GM18951 (cell line): ENCODE results near the gene CCDC167.

Experiments
- POLR2A ChIP-seq: IDR thresholded peaks from 4 replicates; pipeline ENCODE4 v1.6.1; 2011; ENCODE audit warnings: mild to moderate bottlenecking; ENCODE audit not compliant: insufficient read length, insufficient read depth; ENCODE audit errors: extremely low read depth
- in situ Hi-C: fragments of 300-500 bp; cut with MboI; formaldehyde crosslinking; loops from one replicate; pipeline ENCODE4 v1.12.0; 2022; ENCODE audit warnings: low sequenced_read_pairs, mixed read lengths, inconsistent platforms; ENCODE audit not compliant: unreplicated experiment

CCDC167 gene

DNA sequence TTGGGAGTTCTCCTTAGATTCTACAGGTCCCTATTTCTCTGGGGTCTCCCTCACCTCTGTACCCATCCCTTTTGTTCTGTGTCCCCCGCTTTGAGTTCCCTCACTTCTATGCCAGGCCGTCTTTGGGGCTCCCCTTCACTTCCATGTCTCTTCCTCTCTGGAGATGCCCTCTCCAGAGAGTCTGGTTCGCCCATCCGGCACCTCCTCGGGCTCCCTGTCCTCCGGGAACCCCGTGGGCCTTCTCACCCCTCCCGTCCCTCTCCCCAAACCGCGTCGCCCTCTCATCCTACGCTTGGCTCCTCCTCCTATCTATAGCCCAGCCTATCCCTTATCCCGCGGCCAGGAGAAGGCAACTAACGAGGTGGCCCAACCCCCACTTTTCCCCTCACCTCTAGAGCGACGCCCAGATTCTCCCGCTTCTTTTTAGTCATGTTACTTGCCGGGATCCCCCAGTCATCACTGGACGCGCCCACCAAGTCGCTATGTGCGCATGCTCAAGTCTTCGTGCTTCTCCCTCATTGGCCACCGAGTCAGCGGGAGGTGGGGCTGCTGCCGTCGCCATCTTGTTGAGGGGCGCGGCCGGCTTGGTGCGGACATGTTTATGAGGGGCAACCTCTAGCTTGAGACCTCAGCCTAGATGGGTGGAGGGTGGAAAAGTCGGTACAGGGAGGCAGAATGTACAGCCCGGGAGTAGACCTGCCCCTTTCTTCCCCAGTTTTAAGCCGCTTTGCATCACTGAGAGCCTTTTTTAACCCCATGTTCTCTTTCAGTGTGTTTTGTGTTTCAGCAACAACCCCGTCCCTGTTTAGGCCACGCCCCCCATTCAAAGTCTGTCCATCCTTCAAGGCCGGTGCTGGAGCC is at the start of gene CCDC167:
Gene CCDC167 (minus strand): TSS at position 461 of the 861 bp plus-strand sequence. CDS start 30 bp downstream, at position 431.
- TF ChIP-seq POLR2A, result peak; percentile 54
- in situ Hi-C loops, result loop anchor here (10.0 to 25.0 kb wide), 2 partner anchors 55 to 188 kb away; partner anchors contain the start of gene MDGA1

DNA sequence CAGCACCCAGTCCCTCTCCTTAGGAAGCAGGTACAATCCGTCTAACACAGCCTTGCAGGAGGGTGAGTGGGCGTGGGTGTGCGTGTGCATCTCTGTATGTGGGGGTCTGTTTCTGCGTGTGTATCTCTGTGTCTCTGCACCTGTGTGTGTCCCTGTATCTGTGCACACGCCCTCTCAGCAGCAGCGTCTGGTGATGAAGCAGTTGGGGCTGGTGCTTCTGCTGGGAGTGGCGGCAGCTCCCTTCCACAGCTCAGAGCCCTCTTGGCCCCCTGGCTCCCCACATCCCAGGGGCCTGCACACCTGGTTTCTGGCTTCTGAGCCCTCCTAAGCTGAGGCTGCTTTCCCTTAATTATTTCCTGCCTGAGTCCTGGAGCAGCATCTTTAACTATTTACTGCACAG is 49.5 kb upstream of the CCDC167 start:
- TF ChIP-seq POLR2A, result no peak

DNA sequence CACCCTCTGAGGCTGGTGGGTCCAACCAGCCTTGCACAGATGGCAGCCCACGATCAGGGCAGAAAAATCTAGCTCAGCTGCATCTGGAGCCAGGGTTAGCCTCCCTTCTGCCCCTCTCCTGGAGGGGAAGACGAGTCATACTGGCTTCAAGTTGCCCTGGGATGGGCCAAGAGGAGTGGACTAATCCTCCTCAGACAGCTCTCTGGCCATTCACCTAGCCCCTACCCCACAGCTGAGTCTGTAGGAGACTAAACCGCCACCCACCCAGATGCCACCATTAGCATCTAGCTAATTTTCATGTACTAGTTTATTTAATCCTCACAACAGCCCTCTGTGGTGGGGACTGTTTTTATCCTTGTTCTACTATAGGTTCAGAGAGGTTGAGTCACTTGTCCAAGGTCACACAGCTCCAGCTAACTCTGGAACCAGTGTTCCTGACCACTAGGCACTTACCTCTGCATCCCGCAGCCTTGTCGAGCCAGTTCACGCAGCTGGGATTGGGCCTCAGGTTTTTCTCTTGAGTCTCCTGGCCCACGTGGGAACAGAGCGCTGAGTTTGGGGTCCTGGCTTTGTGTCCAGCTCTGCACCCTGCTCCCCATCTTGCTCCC is 48.5 kb upstream of the CCDC167 start:
- no peak for TF ChIP-seq POLR2A
- in situ Hi-C loops, result no loop called here

More for the DNA sequence above, 49.5 kb upstream of the CCDC167 start:
- in situ Hi-C loops, result no loop called here

DNA sequence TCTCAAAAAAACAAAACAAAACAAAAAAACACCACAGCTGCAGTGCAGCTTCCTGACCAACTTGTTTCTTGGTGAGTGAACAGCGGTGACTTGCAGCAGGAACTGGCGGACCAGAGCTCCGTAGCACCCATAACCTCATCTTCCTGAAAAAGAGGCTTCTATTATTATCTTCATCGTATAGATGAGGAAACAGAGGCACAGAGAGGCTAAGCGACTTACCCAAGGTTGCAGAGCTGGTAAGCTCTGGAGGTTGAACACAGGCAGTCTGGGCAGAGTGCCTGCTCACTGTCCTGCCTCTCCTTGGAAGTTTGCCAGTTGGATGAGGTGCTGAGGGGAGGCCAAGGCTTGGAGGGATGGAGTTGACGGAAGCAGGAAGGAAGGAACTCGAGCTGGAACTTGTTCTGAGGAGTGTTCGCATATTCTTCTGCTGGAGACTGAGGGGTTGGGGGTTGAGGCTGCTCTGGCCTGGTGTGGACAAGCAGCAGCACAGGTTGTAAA is 47.9 kb upstream of the CCDC167 start:
- in situ Hi-C loops, result no loop called here
- peak; percentile 15 for TF ChIP-seq POLR2A

DNA sequence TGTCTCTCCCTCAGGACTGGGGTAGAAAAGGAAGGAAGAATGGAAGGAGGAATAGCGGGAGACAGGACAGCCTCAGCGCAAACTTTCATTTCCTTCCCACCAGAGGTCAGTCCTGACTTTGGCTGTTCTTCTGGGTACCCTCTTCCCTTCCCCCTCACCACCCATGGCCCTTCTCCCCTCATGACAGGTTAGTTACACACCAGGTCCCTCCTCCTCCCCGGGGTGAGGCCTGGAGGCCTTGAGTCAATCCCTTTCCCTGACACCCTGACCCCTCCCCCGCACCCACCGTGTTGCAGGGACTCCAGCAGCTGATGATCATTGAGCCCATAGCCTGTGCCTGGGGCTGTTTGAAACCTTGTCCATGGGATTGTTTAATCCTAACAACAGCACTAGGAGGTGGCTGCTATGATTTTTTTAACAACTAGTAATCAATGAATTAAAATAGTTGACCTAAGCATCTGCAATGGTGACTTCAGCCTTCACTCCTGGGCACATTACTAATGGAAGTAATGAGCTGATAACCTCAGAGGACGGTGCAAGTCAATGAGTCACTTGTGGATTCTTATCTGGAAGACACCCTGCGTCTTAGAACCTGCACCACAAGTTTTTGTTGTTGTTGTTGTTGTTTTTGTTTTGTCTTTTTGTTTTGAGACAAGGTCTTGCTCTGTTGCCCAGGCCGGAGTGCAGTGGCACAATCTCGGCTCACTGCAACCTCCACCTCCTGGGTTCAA is 46.6 kb upstream of the CCDC167 start:
- in situ Hi-C loops, result no loop called here
- no peak for TF ChIP-seq POLR2A

DNA sequence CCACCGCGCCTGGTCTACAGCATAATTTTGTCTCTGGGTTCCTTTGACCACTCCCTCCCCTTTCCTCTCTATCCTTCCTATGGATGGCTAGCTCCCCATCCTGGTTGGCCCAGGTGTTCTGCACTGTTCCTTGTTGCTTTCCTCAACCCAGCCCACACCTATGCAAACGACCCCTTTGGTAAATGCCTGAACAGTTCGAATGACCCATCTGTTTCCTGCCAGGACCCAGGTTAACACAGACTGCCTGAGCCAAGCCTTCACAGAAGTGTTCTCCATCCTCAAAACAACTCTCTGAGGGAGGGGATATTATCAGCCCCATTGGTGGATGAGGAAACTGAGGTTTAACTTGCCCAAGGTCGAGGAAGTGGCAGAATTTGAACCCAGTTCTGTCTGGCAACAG is 44.8 kb upstream of the CCDC167 start:
- in situ Hi-C loops, result no loop called here
- no peak for TF ChIP-seq POLR2A

DNA sequence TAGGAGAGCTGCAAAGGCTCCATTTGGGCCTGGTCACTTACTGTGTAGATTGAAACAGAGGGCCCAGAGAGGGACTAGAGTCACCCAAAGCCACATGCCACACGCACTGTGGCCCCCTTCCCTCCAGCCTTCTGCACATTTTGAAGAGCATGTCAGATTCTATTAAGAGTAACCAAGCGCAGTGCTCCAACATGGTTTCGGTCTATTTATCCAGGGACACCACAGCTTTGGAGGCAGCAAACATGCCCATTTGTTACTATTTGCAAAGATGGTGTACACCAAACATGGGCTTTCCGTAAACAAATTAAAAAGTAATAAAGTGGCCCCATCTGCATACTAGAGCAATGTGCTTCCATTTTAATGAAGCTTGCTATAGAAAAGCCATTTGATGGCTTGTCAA is 43.7 kb upstream of the CCDC167 start:
- in situ Hi-C loops, result no loop called here
- TF ChIP-seq POLR2A, result no peak

DNA sequence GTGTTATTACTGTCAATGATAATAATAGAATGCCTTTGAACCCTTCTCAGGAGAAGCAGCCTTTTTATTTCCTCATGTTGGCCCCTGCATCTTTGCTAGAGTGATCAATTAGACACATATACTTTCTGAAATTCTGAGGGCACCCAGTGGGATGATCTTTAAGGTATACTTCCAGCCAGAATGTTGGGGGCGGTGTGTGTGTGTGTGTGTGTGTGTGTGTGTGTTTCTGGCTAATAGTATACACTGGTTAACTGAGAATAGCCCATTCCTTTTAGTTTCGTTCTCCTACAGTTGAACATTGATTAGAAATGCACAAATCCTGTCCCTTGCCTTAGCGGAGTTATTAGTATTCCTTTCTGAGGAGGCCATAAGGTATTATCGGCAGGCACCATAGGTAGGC is 41.7 kb upstream of the CCDC167 start:
- in situ Hi-C loops, result no loop called here
- TF ChIP-seq POLR2A, result no peak

DNA sequence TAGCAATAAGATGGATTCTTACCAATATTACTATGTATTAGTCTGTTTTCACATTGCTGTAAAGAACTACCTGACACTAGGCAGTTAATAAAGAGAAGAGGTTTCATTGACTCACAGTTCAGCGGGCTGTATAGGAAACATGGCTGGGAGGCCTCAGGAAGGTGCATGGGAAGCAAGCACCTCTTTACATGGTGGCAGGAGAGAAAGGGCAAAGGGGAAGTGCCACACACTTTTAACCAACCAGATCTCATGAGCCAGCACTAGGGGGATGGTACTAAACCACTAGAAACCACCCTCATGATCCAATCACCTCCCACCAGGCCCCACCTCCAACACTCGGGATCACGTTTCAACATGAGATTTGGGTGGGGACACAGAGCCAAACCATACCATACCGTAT is 40.7 kb upstream of the CCDC167 start:
- in situ Hi-C loops, result no loop called here
- no peak for TF ChIP-seq POLR2A

DNA sequence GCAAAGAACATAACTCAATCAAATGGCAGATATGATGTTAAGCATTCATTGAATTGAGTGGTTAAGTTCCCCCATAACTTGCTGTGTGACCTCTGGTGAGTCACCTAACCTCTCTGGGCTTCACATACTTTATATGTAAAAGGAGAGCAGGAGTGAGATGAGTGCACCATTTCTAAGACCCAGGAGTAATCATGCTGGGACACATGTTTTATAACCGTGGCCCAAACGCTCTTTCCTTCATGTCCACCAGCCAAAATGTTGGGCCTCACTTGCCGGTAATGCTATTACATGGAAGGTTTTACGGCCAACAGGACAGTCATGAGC is 40.3 kb upstream of the CCDC167 start:
- in situ Hi-C loops, result no loop called here
- TF ChIP-seq POLR2A, result no peak

DNA sequence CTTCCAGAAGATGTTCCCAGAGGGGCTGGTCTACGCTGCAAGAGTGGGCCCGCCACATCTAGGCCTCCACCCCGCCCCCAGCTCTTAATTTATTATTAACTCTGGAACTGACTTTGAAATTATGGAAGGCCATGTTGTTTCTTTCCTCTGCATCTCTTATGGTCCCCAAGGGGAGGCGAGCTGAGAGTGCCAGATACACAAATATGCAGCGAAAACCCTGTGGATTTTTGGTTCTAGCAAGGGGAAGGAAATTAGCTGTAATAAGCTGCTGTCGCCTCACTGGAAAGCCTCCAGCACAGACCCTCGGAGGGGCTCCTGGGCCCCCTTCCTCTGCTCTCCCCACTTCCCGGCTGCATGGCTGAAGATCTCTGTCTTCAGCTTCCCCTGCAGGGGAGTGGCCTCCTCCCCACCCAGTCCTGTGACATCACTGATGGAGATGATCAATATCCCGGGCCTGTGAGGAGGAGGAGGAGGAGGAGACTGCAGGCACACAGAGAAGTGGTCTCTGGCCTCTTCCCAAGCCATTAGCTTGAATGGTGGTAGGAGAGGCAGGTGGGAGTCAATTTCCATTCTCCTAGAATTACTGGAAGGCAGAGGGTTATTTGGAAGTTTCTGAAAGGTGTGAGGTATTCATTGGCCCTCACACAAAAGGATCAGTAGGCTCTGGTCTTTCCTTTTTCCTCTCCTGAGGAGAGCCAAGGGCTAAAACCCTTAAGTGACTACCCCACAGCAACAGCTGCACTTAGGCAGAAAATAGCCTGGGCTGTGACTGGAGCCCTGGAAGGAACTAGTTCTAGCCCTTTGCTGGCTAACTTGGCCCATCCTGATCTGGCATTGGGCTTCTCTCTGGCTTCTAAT is 39.7 kb upstream of the CCDC167 start:
- in situ Hi-C loops, result no loop called here
- TF ChIP-seq POLR2A, result no peak

DNA sequence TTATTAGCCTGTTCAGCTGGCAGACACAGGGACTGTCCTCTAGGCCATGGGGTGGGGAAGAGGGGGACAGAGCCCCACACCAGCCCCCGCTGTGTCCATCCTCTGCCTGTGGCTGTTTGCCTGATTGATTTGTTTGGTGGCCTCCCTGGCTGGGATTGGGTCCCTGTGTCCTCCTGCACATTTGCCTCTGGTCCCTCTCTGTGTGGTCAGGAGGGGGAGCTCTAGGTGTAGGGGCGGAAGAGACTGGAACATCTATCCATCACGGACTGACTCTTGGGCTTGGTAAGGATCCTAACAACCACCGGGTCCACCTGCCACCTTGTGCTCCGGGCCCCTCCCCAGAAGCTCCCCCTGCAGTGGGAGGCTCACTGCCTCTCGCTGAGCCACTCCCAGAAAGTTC is 38.4 kb upstream of the CCDC167 start:
- in situ Hi-C loops, result no loop called here
- no peak for TF ChIP-seq POLR2A

DNA sequence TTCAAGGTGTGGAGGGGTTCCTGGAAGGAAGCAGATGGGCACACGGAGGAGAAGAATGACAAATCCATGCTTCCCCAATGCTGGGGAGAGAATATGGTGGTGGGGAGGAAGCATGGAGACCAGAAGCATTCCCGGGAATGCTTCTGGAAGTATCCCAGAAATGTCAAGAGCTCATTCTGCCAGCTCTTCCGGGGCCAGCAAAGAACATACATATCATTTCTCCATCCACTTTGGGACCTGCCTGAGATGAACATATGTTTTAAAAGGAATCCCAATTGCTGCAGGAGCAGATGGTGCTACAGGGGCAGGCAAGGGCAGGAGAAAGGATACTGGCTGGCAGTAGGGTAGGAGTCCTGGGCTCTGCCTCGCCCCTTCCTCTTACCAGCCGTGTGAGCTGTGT is 37.9 kb upstream of the CCDC167 start:
- in situ Hi-C loops, result no loop called here
- TF ChIP-seq POLR2A, result no peak
